Measurements from ENCODE around the gene SYCP2L. TPM values are rescaled to one million over a fixed set of nuclear protein-coding genes. Genes with fewer than 3 reads are reported as not detected.

The SYCP2L gene
- total RNA-seq, 1 experiment from 2014 or later: 4.9 TPM

GRCh38 chr6:10883312-10884244 is 3.3 kb upstream of the SYCP2L start:
- Histone ChIP-seq H4K20me1 (ENCODE audit: insufficient read depth) (no peaks in the 10 kb centered on the region), H3K27me3 (ENCODE audit: insufficient read depth, low read length) (no peaks in the 10 kb centered on the region), H3K9me3 (ENCODE audit: control insufficient read depth in 1 of 2, insufficient read depth in 1 of 2, low read depth in 1 of 2, low read length in 2 of 2) (no peaks in the 10 kb centered on the region), H3K4me1 (ENCODE audit: control insufficient read depth in 1 of 2, insufficient read depth in 2 of 2, low read length in 2 of 2) (peaks cover 3 to 6% of the 10 kb centered on the region in 2 experiments; a peak in 1 of 4 replicates), H3K4me3 (replicated peaks in 1 of 2; ENCODE audit: low read depth in 1 of 2, low read length in 2 of 2) (no peak overlapping the region), H3K9me2 (ENCODE audit: insufficient read depth) (no peaks in the 10 kb centered on the region), H3K79me2 (ENCODE audit: insufficient read depth, low read length) (no peaks in the 10 kb centered on the region), H3K36me3 (ENCODE audit: control insufficient read depth in 1 of 2, insufficient read depth in 2 of 2, low read length in 2 of 2) (no peaks in the 10 kb centered on the region), H3K9ac (ENCODE audit: low read length) (no peak overlapping the region), H3K27ac (ENCODE audit: low read depth, low read length) (no peak overlapping the region), H3K4me2 (ENCODE audit: low read length) (no peak overlapping the region), H2AFZ (ENCODE audit: low read depth, low read length, poor library complexity, severe bottlenecking) (no peak overlapping the region)
- intact Hi-C loops (cut with micrococcal nuclease): no loop called here
- no TSS peak for BruUV-seq (replicated peaks)
- ChIA-PET POLR2A (no interaction called here), RAD21 (ENCODE audit: low non-redundant PET in 1 of 2, low total read pairs in 2 of 2, uncharacterized antibody in 2 of 2, unreplicated experiment in 2 of 2) (no interaction called here), CTCF (no interaction called here)
- ATAC-seq (no peak), DNase-seq (ENCODE audit: low read depth, low spot score) (no peak)
- no peak for TF ChIP-seq ZNF274 (IDR thresholded peaks at IDR 0.05; ENCODE audit: low read depth, low read length)
- no peak for TF ChIP-seq FOSL1 (IDR thresholded peaks at IDR 0.05; ENCODE audit: low read depth)
- no peak for TF ChIP-seq EZH2 (IDR thresholded peaks at IDR 0.05)
- TF ChIP-seq CTCF (IDR thresholded peaks at IDR 0.05 in 2 of 3, conservative IDR thresholded peaks at IDR 0.05 in 1 of 3; ENCODE audit: borderline replicate concordance in 1 of 3, insufficient read depth in 1 of 3, low read depth in 2 of 3, low read length in 2 of 3): no peak
- TF ChIP-seq JUND (IDR thresholded peaks at IDR 0.05): no peak
- TF ChIP-seq SP1 (IDR thresholded peaks at IDR 0.05; ENCODE audit: low read depth): no peak
- no peak for TF ChIP-seq ZBTB33 (IDR thresholded peaks at IDR 0.05; ENCODE audit: extremely low read depth, insufficient replicate concordance, low read length)
- no peak for TF ChIP-seq POLR2A (IDR thresholded peaks at IDR 0.05; ENCODE audit: borderline replicate concordance, extremely low read depth, insufficient read depth, insufficient read length)
- TF ChIP-seq MAX (IDR thresholded peaks at IDR 0.05): no peak
- TF ChIP-seq ATF3 (IDR thresholded peaks at IDR 0.05): no peak
- no peak for TF ChIP-seq SRF (IDR thresholded peaks at IDR 0.05; ENCODE audit: low read depth)
- no peak for TF ChIP-seq EGR1 (IDR thresholded peaks at IDR 0.05; ENCODE audit: low read depth)
- no peak for TF ChIP-seq TCF7L2 (IDR thresholded peaks at IDR 0.05; ENCODE audit: borderline replicate concordance, extremely low read depth, insufficient read depth, insufficient read length)
- TF ChIP-seq EZH2phosphoT487 (IDR thresholded peaks at IDR 0.05; ENCODE audit: borderline replicate concordance): no peak
- TF ChIP-seq SIN3A (IDR thresholded peaks at IDR 0.05; ENCODE audit: low read depth): no peak
- TF ChIP-seq POLR2AphosphoS5 (IDR thresholded peaks at IDR 0.05; ENCODE audit: low read depth, low read length): no peak
- no peak for TF ChIP-seq ZFX (IDR thresholded peaks at IDR 0.05)
- no peak for TF ChIP-seq CBX3 (IDR thresholded peaks at IDR 0.05; ENCODE audit: low read depth)
- no peak for TF ChIP-seq REST (IDR thresholded peaks at IDR 0.05; ENCODE audit: low read depth)
